CD14-positive monocyte (primary cell): ENCODE results near the gene PANK4. TPM values are rescaled to one million over a fixed set of nuclear protein-coding genes. Genes with fewer than 3 reads are reported as not detected.

Experiments used
- DNase-seq, 3 donors: peaks; one replicate each; pipeline ENCODE4 v3.0.0-alpha.2; 2011 to 2022
- H2AFZ ChIP-seq: 2 replicates; pipeline ENCODE4 v1.6.0; 2012; ENCODE audit warnings: mild to moderate bottlenecking, low read depth, low read length, inconsistent platforms; ENCODE audit not compliant: insufficient read depth, poor library complexity, severe bottlenecking
- H3K27ac ChIP-seq, 2 donors: 1 replicate in 1 of 2; 2 replicates in 1 of 2; pipeline ENCODE4 v1.5.1; 2012 to 2013; ENCODE audit warnings: low read length in 2 of 2, control low read depth in 1 of 2, inconsistent platforms in 1 of 2, low read depth in 1 of 2, mild to moderate bottlenecking in 1 of 2
- H3K27me3 ChIP-seq, 2 donors: one replicate each; pipeline versions ENCODE4 v1.6.0 to v1.6.1; 2011 to 2013; ENCODE audit warnings: low read length in 2 of 2; ENCODE audit not compliant: control insufficient read depth in 2 of 2, insufficient read depth in 2 of 2
- H3K36me3 ChIP-seq, 2 donors: replicated peaks in 1 of 2; 1 replicate in 1 of 2; 2 replicates in 1 of 2; pipeline versions ENCODE4 v1.5.1 to v1.6.1; 2012 to 2013; ENCODE audit warnings: low read length in 2 of 2, control low read depth in 1 of 2, inconsistent platforms in 1 of 2, mild to moderate bottlenecking in 1 of 2; ENCODE audit not compliant: insufficient read depth in 2 of 2, control insufficient read depth in 1 of 2
- H3K4me1 ChIP-seq, 2 donors: 1 replicate in 1 of 2; 2 replicates in 1 of 2; pipeline versions ENCODE4 v1.5.1 to v1.6.1; 2012 to 2013; ENCODE audit warnings: low read length in 2 of 2, control low read depth in 1 of 2, inconsistent platforms in 1 of 2, mild to moderate bottlenecking in 1 of 2, moderate library complexity in 1 of 2; ENCODE audit not compliant: insufficient read depth in 2 of 2, control insufficient read depth in 1 of 2
- H3K4me2 ChIP-seq: replicated peaks from 2 replicates; pipeline ENCODE3; 2012; ENCODE audit warnings: low read length, moderate library complexity, mild to moderate bottlenecking; ENCODE audit not compliant: poor library complexity, severe bottlenecking; ENCODE audit errors: extremely low read depth
- H3K4me3 ChIP-seq, 3 experiments: fragments of 200-600 bp in 1 of 3; sonication (generic) in 1 of 3; replicated peaks in 1 of 3; 1 replicate in 2 of 3; 2 replicates in 1 of 3; pipeline ENCODE4 v1.5.1; 2011 to 2013; ENCODE audit warnings: low read length in 3 of 3, mild to moderate bottlenecking in 3 of 3, control low read depth in 2 of 3, low read depth in 2 of 3, inconsistent platforms in 1 of 3, moderate library complexity in 1 of 3
- H3K79me2 ChIP-seq: 2 replicates; pipeline ENCODE4 v1.6.0; 2012; ENCODE audit warnings: mild to moderate bottlenecking, control low read depth, inconsistent platforms, low read length, moderate library complexity; ENCODE audit not compliant: insufficient read depth
- H3K9ac ChIP-seq: 2 replicates; pipeline ENCODE4 v1.6.0; 2017; ENCODE audit warnings: low read length, mild to moderate bottlenecking; ENCODE audit not compliant: insufficient read depth, poor library complexity, severe bottlenecking
- H3K9me3 ChIP-seq, 2 donors: replicated peaks in 1 of 2; 1 replicate in 1 of 2; 2 replicates in 1 of 2; pipeline versions ENCODE4 v1.5.1 to v1.6.1; 2012 to 2013; ENCODE audit warnings: low read length in 2 of 2, control low read depth in 1 of 2; ENCODE audit not compliant: control insufficient read depth in 1 of 2, insufficient read depth in 1 of 2
- H4K20me1 ChIP-seq: 2 replicates; pipeline ENCODE4 v1.6.0; 2012; ENCODE audit warnings: mild to moderate bottlenecking, low read length, control low read depth, moderate library complexity; ENCODE audit not compliant: insufficient read depth
- H3K27ac Mint-ChIP-seq, 7 donors: one replicate each; pipeline ENCODE4 v1.8.0; 2020; ENCODE audit warnings: mild to moderate bottlenecking in 7 of 7, mixed read lengths in 7 of 7, moderate library complexity in 6 of 7, inconsistent platforms in 2 of 7
- H3K27me3 Mint-ChIP-seq, 3 donors: one replicate each; pipeline ENCODE4 v1.8.0; 2021 to 2022; ENCODE audit warnings: low read depth in 3 of 3, mild to moderate bottlenecking in 3 of 3, mixed read lengths in 3 of 3, moderate library complexity in 3 of 3, inconsistent platforms in 1 of 3
- H3K36me3 Mint-ChIP-seq, 2 donors: one replicate each; pipeline ENCODE4 v1.8.0; 2020; ENCODE audit warnings: mixed read lengths in 2 of 2, inconsistent platforms in 1 of 2, mild to moderate bottlenecking in 1 of 2
- H3K4me1 Mint-ChIP-seq: one replicate; pipeline ENCODE4 v1.8.0; 2020; ENCODE audit warnings: mild to moderate bottlenecking, mixed read lengths
- H3K4me3 Mint-ChIP-seq, 2 donors: one replicate each; pipeline ENCODE4 v1.8.0; 2020; ENCODE audit warnings: mild to moderate bottlenecking in 2 of 2, mixed read lengths in 2 of 2, moderate library complexity in 1 of 2
- H3K9me3 Mint-ChIP-seq, 7 donors: one replicate each; pipeline ENCODE4 v1.8.0; 2020 to 2022; ENCODE audit warnings: mixed read lengths in 7 of 7, mild to moderate bottlenecking in 6 of 7, moderate library complexity in 6 of 7, inconsistent platforms in 2 of 7
- WGBS: methylation state at CpG from one replicate; pipeline ENCODE4 v1.1.5; 2013; ENCODE audit warnings: missing lambda C conversion rate; ENCODE audit not compliant: insufficient coverage; 5-methylcytosine and 5-hydroxymethylcytosine counted together
- intact Hi-C, 2 donors: fragments of 100-400 bp; cut with micrococcal nuclease; formaldehyde crosslinking; loops; one replicate each; pipeline versions ENCODE4 v1.15.0 to v1.15.1; 2023
- polyA plus RNA-seq, 3 donors: library from polyadenylated mRNA; depleted of rRNA in 1 of 3; unstranded in 2 of 3; stranded (reverse) in 1 of 3; fragments of 300-500 nt in 2 of 3; fragments of >200 nt in 1 of 3; fragmentation: Illumina TruSeq in 2 of 3; gene quantifications; 1 replicate in 2 of 3; 2 replicates in 1 of 3; pipeline ENCODE4 v1.2.3, GENCODE V29; 2012 to 2021
- TF ChIP-seq, protein P1 (sequence below): fragments of 200-600 bp; IDR thresholded peaks from one replicate; pipeline ENCODE4 v1.8.0; 2022; ENCODE audit warnings: antibody characterized with exemption, mild to moderate bottlenecking

PANK4 gene
- polyA plus RNA-seq, 3 donors, result 11.9 to 30.2 (median 13.7) TPM

DNA sequence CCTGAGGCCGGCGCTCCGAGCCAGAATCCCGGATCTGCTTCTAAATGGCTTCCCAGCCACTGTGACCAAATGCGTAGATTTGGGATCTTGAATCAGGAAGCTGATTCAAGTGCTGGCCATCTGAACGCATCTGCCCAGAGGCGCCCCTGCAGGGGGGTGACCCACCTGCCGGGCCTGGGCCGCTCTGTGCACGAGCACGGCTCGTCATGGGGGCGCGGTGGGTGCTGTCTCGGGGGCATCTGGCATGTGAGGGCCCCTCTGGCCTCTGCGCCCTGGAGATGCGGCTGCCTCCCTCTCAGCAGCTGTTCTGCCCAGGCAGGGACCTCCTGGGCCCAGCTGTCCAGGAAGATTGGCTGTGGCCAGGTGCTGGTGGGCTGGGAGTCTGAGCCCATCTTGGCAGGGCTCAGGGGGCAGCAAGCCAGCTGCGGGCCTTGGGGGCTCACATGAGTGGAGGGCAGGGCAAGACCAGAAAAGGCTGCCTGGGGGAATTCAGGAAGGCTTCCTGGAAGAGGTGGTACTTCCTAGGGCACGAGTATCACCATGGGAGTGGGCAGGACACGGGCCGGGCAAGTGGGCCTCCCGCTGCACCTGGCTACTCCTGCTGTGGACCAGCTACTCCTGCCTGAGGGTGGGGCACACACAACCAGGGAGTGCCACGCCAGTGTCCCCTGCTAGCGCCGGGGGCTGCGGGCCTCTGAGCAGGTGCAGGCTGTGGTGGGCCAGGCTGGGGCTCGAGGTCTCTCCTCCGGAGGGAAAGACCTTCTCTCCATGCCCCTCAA is 25.2 kb downstream of the PANK4 start:
- Mint-ChIP-seq H3K4me1 (peaks cover 8% of the 10 kb centered on the region), H3K4me3 (no peak overlapping the region), H3K9me3 (no peaks in the 10 kb centered on the region), H3K27ac (no peak overlapping the region), H3K36me3 (no peaks in the 10 kb centered on the region), H3K27me3 (peaks cover 0 to 5% (median 4%) of the 10 kb centered on the region in 3 donors)
- 86% methylated on average over 23 of the region's 28 CpGs for WGBS
- TF ChIP-seq, protein P1, sequence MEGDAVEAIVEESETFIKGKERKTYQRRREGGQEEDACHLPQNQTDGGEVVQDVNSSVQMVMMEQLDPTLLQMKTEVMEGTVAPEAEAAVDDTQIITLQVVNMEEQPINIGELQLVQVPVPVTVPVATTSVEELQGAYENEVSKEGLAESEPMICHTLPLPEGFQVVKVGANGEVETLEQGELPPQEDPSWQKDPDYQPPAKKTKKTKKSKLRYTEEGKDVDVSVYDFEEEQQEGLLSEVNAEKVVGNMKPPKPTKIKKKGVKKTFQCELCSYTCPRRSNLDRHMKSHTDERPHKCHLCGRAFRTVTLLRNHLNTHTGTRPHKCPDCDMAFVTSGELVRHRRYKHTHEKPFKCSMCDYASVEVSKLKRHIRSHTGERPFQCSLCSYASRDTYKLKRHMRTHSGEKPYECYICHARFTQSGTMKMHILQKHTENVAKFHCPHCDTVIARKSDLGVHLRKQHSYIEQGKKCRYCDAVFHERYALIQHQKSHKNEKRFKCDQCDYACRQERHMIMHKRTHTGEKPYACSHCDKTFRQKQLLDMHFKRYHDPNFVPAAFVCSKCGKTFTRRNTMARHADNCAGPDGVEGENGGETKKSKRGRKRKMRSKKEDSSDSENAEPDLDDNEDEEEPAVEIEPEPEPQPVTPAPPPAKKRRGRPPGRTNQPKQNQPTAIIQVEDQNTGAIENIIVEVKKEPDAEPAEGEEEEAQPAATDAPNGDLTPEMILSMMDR, result no peak
- no peaks in the 10 kb centered on the region for H3K79me2 ChIP-seq
- peaks cover 5% of the 10 kb centered on the region for H4K20me1 ChIP-seq
- no peak overlapping the region for H2AFZ ChIP-seq
- DNase-seq, result no peak
- no peaks in the 10 kb centered on the region for H3K36me3 ChIP-seq
- H3K9me3 ChIP-seq, result no peaks in the 10 kb centered on the region
- no peak overlapping the region for H3K4me3 ChIP-seq
- H3K9ac ChIP-seq, result no peak overlapping the region
- intact Hi-C loops, result no loop called here
- H3K4me2 ChIP-seq, result no peak overlapping the region
- no peaks in the 10 kb centered on the region for H3K27me3 ChIP-seq
- peaks cover 10 to 11% of the 10 kb centered on the region in 2 donors for H3K4me1 ChIP-seq
- no peak overlapping the region for H3K27ac ChIP-seq

- Mint-ChIP-seq H3K9me3 (no peaks in the 10 kb centered on the region), H3K27me3 (peaks cover 0 to 5% (median 4%) of the 10 kb centered on the region in 3 donors), H3K27ac (no peak overlapping the region), H3K36me3 (no peaks in the 10 kb centered on the region), H3K4me1 (peaks cover 8% of the 10 kb centered on the region), H3K4me3 (no peak overlapping the region)
- H3K4me3 ChIP-seq, result no peak overlapping the region
- no peaks in the 10 kb centered on the region for H3K36me3 ChIP-seq
- intact Hi-C loops, result no loop called here
- H3K9me3 ChIP-seq, result no peaks in the 10 kb centered on the region
- peaks cover 10 to 11% of the 10 kb centered on the region in 2 donors for H3K4me1 ChIP-seq
- TF ChIP-seq, protein P1, result no peak
- peak overlapping the region; percentile 21 for H3K9ac ChIP-seq
- H3K27me3 ChIP-seq, result no peaks in the 10 kb centered on the region
- no peak overlapping the region for H3K4me2 ChIP-seq
- 48% methylated on average over 19 of the region's 19 CpGs for WGBS
- no peaks in the 10 kb centered on the region for H4K20me1 ChIP-seq
- H2AFZ ChIP-seq, result no peak overlapping the region
- peak in 1 of 3 donors; percentile 8 for DNase-seq
- no peaks in the 10 kb centered on the region for H3K79me2 ChIP-seq
- no peak overlapping the region for H3K27ac ChIP-seq
Measured at GRCh38 chr1:2499986-2500596, 26.3 kb downstream of the PANK4 start.
